Suprapubic skin (tissue), 4 donors: ENCODE data around the gene POPDC2.

Source experiments
- EP300 ChIP-seq: sonication (generic); formaldehyde crosslinking; IDR thresholded peaks from one replicate; pipeline ENCODE4 v1.6.1; 2017; ENCODE audit warnings: antibody characterized with exemption
- POLR2AphosphoS5 ChIP-seq, 3 donors: sonication (generic); formaldehyde crosslinking; IDR thresholded peaks; one replicate each; pipeline ENCODE4 v1.6.1; 2017; ENCODE audit warnings: antibody characterized with exemption in 3 of 3
- TF ChIP-seq, protein P1 (sequence below), 2 donors: fragments of 200-600 bp in 1 of 2; fragments of 450-650 bp in 1 of 2; sonication (generic) in 1 of 2; IDR thresholded peaks; one replicate each; pipeline ENCODE4 v1.5.1; 2016 to 2019; ENCODE audit warnings: antibody characterized with exemption in 2 of 2, mild to moderate bottlenecking in 1 of 2, moderate library complexity in 1 of 2

DNA sequence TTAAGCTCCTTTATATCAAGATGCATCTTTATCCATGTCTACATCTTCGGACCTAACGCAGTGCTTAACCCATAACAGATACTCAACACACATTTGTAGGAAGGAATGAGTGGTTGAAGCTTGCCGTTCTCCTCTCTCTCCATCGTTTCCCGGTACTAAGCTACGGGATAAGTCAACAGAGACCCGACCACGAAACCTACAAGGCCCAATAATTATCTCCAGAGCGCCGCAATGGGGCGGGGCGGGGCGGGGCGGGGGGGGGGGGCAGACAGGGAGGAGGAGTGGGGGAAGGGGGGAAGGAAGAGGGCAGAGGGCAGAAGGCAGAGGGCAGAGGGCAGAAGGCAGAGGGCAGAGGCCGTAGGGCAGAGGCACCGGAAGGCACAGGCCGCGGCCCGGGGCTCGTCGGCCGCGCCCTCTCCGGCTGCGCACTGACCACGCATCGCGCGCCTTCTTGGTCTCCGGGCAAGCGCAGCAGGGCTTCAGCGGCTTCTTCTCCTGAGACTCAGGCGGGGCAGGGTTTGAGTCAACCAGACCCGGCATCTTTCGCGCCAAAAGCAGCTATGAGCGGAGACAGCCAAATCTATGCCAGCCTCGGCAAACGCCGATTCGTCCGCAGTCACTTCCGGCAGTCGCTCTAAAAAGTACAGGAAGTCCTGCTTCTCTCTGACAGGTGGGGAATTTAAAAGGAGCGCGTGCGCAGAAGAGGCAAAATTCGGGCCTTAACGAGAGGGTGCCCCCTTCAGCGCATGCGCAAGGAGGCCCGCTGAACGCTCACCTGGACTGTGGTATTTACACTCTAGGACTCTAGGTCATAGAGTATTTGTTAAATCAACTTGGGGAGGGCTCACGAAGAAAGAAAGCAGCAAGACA, 16.6 kb upstream of the POPDC2 start, which contains the start of gene COX17:
- TF ChIP-seq, protein P1, sequence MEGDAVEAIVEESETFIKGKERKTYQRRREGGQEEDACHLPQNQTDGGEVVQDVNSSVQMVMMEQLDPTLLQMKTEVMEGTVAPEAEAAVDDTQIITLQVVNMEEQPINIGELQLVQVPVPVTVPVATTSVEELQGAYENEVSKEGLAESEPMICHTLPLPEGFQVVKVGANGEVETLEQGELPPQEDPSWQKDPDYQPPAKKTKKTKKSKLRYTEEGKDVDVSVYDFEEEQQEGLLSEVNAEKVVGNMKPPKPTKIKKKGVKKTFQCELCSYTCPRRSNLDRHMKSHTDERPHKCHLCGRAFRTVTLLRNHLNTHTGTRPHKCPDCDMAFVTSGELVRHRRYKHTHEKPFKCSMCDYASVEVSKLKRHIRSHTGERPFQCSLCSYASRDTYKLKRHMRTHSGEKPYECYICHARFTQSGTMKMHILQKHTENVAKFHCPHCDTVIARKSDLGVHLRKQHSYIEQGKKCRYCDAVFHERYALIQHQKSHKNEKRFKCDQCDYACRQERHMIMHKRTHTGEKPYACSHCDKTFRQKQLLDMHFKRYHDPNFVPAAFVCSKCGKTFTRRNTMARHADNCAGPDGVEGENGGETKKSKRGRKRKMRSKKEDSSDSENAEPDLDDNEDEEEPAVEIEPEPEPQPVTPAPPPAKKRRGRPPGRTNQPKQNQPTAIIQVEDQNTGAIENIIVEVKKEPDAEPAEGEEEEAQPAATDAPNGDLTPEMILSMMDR (IDR thresholded peaks at IDR 0.05), result no peak
- TF ChIP-seq POLR2AphosphoS5 (IDR thresholded peaks at IDR 0.05) (peak in 2 of 3 donors; percentile 64 to 71), EP300 (no peak)
